Vagina (tissue), 2 donors: ENCODE results near the gene WNT16.

Source experiments
- POLR2A ChIP-seq, 2 donors: fragments of 450-650 bp; IDR thresholded peaks; one replicate each; pipeline ENCODE4 v1.6.1; 2017; ENCODE audit warnings: antibody characterized with exemption in 2 of 2, mild to moderate bottlenecking in 2 of 2, moderate library complexity in 2 of 2
- TF ChIP-seq, protein P1 (sequence below), 3 experiments: fragments of 450-650 bp in 2 of 3; fragments of 200-600 bp in 1 of 3; sonication (generic) in 1 of 3; IDR thresholded peaks; one replicate each; pipeline ENCODE4 v1.5.1; 2017 to 2019; ENCODE audit warnings: antibody characterized with exemption in 3 of 3, mild to moderate bottlenecking in 2 of 3, moderate library complexity in 2 of 3

DNA sequence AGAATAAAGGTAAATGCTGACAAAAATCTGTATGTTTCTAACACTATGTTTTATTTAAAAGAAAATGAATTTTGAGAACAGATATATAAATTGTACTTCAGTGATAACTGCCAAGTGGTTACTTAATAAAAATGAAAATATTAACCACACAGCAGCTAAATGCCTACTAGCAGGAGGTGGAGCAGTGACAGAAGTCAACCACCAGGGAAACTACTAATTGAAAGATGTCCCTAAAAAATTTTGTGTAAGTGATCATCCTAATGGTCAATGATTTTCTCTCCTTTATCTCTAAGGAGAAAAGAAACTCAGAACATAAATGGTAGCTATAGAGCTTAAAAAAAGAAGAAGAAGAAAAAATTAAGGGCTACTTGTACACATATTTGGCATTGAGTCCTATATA is 22.9 kb downstream of the WNT16 start:
- TF ChIP-seq POLR2A (IDR thresholded peaks at IDR 0.05) = no peak
- TF ChIP-seq, protein P1, sequence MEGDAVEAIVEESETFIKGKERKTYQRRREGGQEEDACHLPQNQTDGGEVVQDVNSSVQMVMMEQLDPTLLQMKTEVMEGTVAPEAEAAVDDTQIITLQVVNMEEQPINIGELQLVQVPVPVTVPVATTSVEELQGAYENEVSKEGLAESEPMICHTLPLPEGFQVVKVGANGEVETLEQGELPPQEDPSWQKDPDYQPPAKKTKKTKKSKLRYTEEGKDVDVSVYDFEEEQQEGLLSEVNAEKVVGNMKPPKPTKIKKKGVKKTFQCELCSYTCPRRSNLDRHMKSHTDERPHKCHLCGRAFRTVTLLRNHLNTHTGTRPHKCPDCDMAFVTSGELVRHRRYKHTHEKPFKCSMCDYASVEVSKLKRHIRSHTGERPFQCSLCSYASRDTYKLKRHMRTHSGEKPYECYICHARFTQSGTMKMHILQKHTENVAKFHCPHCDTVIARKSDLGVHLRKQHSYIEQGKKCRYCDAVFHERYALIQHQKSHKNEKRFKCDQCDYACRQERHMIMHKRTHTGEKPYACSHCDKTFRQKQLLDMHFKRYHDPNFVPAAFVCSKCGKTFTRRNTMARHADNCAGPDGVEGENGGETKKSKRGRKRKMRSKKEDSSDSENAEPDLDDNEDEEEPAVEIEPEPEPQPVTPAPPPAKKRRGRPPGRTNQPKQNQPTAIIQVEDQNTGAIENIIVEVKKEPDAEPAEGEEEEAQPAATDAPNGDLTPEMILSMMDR (IDR thresholded peaks at IDR 0.05) = no peak
